PC-3 (cell line): Measurements from ENCODE around the gene ELMO3. TPM values are rescaled to one million over a fixed set of nuclear protein-coding genes. Genes with fewer than 3 reads are reported as not detected.

ENCODE experiments used
- ATAC-seq: fragments of 200-7000 bp; cut with Tn5 transposase; 2 replicates; pipeline ENCODE4 v1.9.1; 2020; ENCODE audit warnings: mild to moderate bottlenecking, moderate library complexity
- BruUV-seq: library from RNA; stranded (reverse); fragments of 400-500 nt; replicated peaks from 2 replicates; lab custom pipeline; 2021; lab: Mats Ljungman, UMichigan
- CTCF ChIA-PET: fragments of 300-600 bp; sonication (Branson Sonifier 250); formaldehyde crosslinking; loops from one replicate; lab custom pipeline; 2022; ENCODE audit warnings: antibody characterized with exemption; lab: Charles Lee
- POLR2A ChIA-PET: fragments of 300-600 bp; sonication (Branson Sonifier 250); formaldehyde crosslinking; loops from one replicate; lab custom pipeline; 2022; ENCODE audit warnings: antibody characterized with exemption; ENCODE audit not compliant: unreplicated experiment; lab: Charles Lee
- DNase-seq: peaks from one replicate; pipeline ENCODE4 v3.0.0-alpha.2; 2015
- H2AFZ ChIP-seq: fragments of 300-600 bp; sonication (generic); 2 replicates; pipeline ENCODE4 v1.6.0; 2016; ENCODE audit warnings: antibody characterized with exemption, low read length
- H3F3A ChIP-seq: fragments of 300-600 bp; sonication (generic); one replicate; pipeline ENCODE4 v1.6.0; 2017; ENCODE audit warnings: antibody characterized with exemption, low read length, control low read depth, mild to moderate bottlenecking; ENCODE audit not compliant: unreplicated experiment
- H3K27ac ChIP-seq: fragments of 300-600 bp; sonication (generic); 2 replicates; pipeline ENCODE4 v1.5.1; 2016; ENCODE audit warnings: mild to moderate bottlenecking, low read length
- H3K27me3 ChIP-seq: fragments of 300-600 bp; sonication (generic); 2 replicates; pipeline ENCODE4 v1.6.1; 2016; ENCODE audit warnings: low read length, mixed read lengths
- H3K36me3 ChIP-seq: fragments of 300-600 bp; sonication (generic); 2 replicates; pipeline ENCODE4 v1.6.1; 2016; ENCODE audit warnings: low read depth, mixed run types, low read length, mixed read lengths
- H3K4me1 ChIP-seq: fragments of 300-600 bp; sonication (generic); 2 replicates; pipeline ENCODE4 v1.5.1; 2016; ENCODE audit warnings: low read length; ENCODE audit not compliant: insufficient read depth
- H3K4me2 ChIP-seq: fragments of 300-600 bp; sonication (generic); 2 replicates; pipeline ENCODE4 v1.6.0; 2016; ENCODE audit warnings: low read length
- H3K4me3 ChIP-seq: fragments of 300-600 bp; sonication (generic); 2 replicates; pipeline ENCODE4 v1.5.1; 2016; ENCODE audit warnings: mild to moderate bottlenecking, low read length, mixed read lengths
- H3K79me2 ChIP-seq: fragments of 300-600 bp; sonication (generic); 2 replicates; pipeline ENCODE4 v1.6.1; 2017; ENCODE audit warnings: low read length, mixed read lengths
- H3K9ac ChIP-seq: fragments of 300-600 bp; sonication (generic); 2 replicates; pipeline ENCODE4 v1.6.0; 2016; ENCODE audit warnings: mild to moderate bottlenecking, low read length
- H3K9me2 ChIP-seq: fragments of 300-600 bp; sonication (generic); replicated peaks from 2 replicates; pipeline ENCODE4 v1.6.1; 2016; ENCODE audit warnings: mixed run types, low read length, mixed read lengths
- H3K9me3 ChIP-seq: fragments of 300-600 bp; sonication (generic); 2 replicates; pipeline ENCODE4 v1.6.1; 2016; ENCODE audit warnings: low read length, mixed read lengths
- H4K20me1 ChIP-seq: fragments of 300-600 bp; sonication (generic); 2 replicates; pipeline ENCODE4 v1.6.1; 2016; ENCODE audit warnings: low read length, mixed read lengths
- CTCF ChIP-seq: fragments of 300-600 bp; sonication (generic); conservative IDR thresholded peaks from 2 replicates; pipeline ENCODE4 v1.5.1; 2017; ENCODE audit warnings: antibody characterized with exemption, low read depth, mild to moderate bottlenecking, low read length
- EZH2 ChIP-seq: fragments of 300-600 bp; sonication (generic); IDR thresholded peaks from one replicate; pipeline ENCODE4 v1.6.1; 2017; ENCODE audit warnings: antibody characterized with exemption, mild to moderate bottlenecking, low read length; ENCODE audit not compliant: unreplicated experiment
- EZH2phosphoT487 ChIP-seq: fragments of 300-600 bp; sonication (generic); IDR thresholded peaks from 2 replicates; pipeline ENCODE4 v1.6.1; 2018; ENCODE audit warnings: mild to moderate bottlenecking, antibody characterized with exemption, low read length, borderline replicate concordance
- intact Hi-C: fragments of 100-400 bp; cut with micrococcal nuclease; formaldehyde crosslinking; loops from 2 replicates; pipeline ENCODE4 v1.9.0; 2023
- total RNA-seq: library from RNA; depleted of rRNA; stranded (reverse); fragments of >200 nt; gene quantifications from 2 replicates; pipeline ENCODE4 v1.2.3, GENCODE V29; 2014

The ELMO3 gene
- total RNA-seq, 1 experiment from 2014 or later = 2.2 TPM

GRCh38 chr16:67212766-67213165 is 13.8 kb downstream of the ELMO3 start:
- DNase-seq = peak; percentile 73
- Histone ChIP-seq H3K9ac (no peak overlapping the region), H4K20me1 (no peaks in the 10 kb centered on the region), H3K9me2 (no peaks in the 10 kb centered on the region), H3K27me3 (no peaks in the 10 kb centered on the region), H3K4me3 (no peak overlapping the region), H3K27ac (peak overlapping the region; percentile 81), H3F3A (peaks cover 3% of the 10 kb centered on the region), H3K4me2 (peak overlapping the region; percentile 56), H3K36me3 (no peaks in the 10 kb centered on the region), H3K4me1 (peaks cover 19% of the 10 kb centered on the region), H3K9me3 (no peaks in the 10 kb centered on the region), H2AFZ (no peak overlapping the region), H3K79me2 (no peaks in the 10 kb centered on the region)
- intact Hi-C loops = no loop called here
- TF ChIP-seq CTCF (no peak), EZH2phosphoT487 (no peak), EZH2 (no peak)
- ChIA-PET CTCF (interaction anchor here (0.6 kb wide), 2 partner anchors 335 to 653 kb away, joined by 4 to 5 read pairs; no protein-coding TSS in a partner anchor), POLR2A (interaction anchor here (0.6 kb wide), 1 partner anchor 16 kb away, joined by 5 read pairs; no protein-coding TSS in a partner anchor)
- BruUV-seq = no TSS peak
- peak; percentile 67 for ATAC-seq

GRCh38 chr16:67213197-67214019 is 14.5 kb downstream of the ELMO3 start:
- no peak overlapping the region for H2AFZ ChIP-seq
- intact Hi-C loops = no loop called here
- peaks cover 3% of the 10 kb centered on the region for H3F3A ChIP-seq
- DNase-seq (no peak), ATAC-seq (peak; percentile 18)
- H3K79me2 ChIP-seq = no peaks in the 10 kb centered on the region
- no TSS peak for BruUV-seq
- H3K4me1 ChIP-seq = peaks cover 13% of the 10 kb centered on the region
- no peaks in the 10 kb centered on the region for H3K9me2 ChIP-seq
- H3K36me3 ChIP-seq = no peaks in the 10 kb centered on the region
- ChIA-PET POLR2A (interaction anchor here (0.6 kb wide), 1 partner anchor 17 kb away, joined by 5 read pairs; no protein-coding TSS in a partner anchor), CTCF (no interaction called here)
- H3K9me3 ChIP-seq = no peaks in the 10 kb centered on the region
- TF ChIP-seq EZH2 (no peak), EZH2phosphoT487 (no peak), CTCF (no peak)
- H3K9ac ChIP-seq = no peak overlapping the region
- H3K27me3 ChIP-seq = no peaks in the 10 kb centered on the region
- H3K4me2 ChIP-seq = peak overlapping the region; percentile 56
- peak overlapping the region; percentile 81 for H3K27ac ChIP-seq
- H3K4me3 ChIP-seq = no peak overlapping the region
- no peaks in the 10 kb centered on the region for H4K20me1 ChIP-seq

GRCh38 chr16:67215706-67216105 is 16.8 kb downstream of the ELMO3 start:
- Histone ChIP-seq H3K27ac (no peak overlapping the region), H2AFZ (no peak overlapping the region), H3K36me3 (no peaks in the 10 kb centered on the region), H3K9ac (no peak overlapping the region), H3K4me2 (no peak overlapping the region), H3K27me3 (no peaks in the 10 kb centered on the region), H3K4me1 (peaks cover 10% of the 10 kb centered on the region), H3F3A (peaks cover 3% of the 10 kb centered on the region), H3K9me3 (no peaks in the 10 kb centered on the region), H3K9me2 (no peaks in the 10 kb centered on the region), H3K79me2 (no peaks in the 10 kb centered on the region), H4K20me1 (no peaks in the 10 kb centered on the region), H3K4me3 (no peak overlapping the region)
- ChIA-PET POLR2A (no interaction called here), CTCF (no interaction called here)
- ATAC-seq = no peak
- intact Hi-C loops = no loop called here
- BruUV-seq = no TSS peak
- TF ChIP-seq EZH2phosphoT487 (no peak), EZH2 (no peak), CTCF (no peak)
- no peak for DNase-seq
